Measurements from ENCODE around the gene FNDC3B. TPM values are rescaled to one million over a fixed set of nuclear protein-coding genes. Genes with fewer than 3 reads are reported as not detected.

FNDC3B gene
- total and polyA plus RNA-seq, 2 of the 8 experiments (the other 6 are each of a cell fraction or from before 2014, with no cell fraction given) = 14.1 to 44.4 TPM

- no peak for TF ChIP-seq CTBP2 (IDR thresholded peaks at IDR 0.05; ENCODE audit: borderline replicate concordance, insufficient read depth, insufficient read length, low read length)
- TF ChIP-seq JUN (IDR thresholded peaks at IDR 0.05; ENCODE audit: low read depth, low read length) = no peak
- no peak for TF ChIP-seq NRF1 (IDR thresholded peaks at IDR 0.05; ENCODE audit: low read depth, low read length)
- TF ChIP-seq MAX (IDR thresholded peaks at IDR 0.05) = no peak
- TF ChIP-seq RNF2 (IDR thresholded peaks at IDR 0.05; ENCODE audit: borderline replicate concordance, low read depth, low read length, missing control alignments, poor library complexity, severe bottlenecking) = no peak
- no peak for TF ChIP-seq TBP (IDR thresholded peaks at IDR 0.05; ENCODE audit: low read depth, low read length)
- TF ChIP-seq ATF2 (IDR thresholded peaks at IDR 0.05; ENCODE audit: low read length) = no peak
- TF ChIP-seq ATF3 (IDR thresholded peaks at IDR 0.05; ENCODE audit: insufficient read depth, low read depth, low read length) = no peak
- TF ChIP-seq POU5F1 (IDR thresholded peaks at IDR 0.05; ENCODE audit: low read depth, low read length) = no peak
These were observed 171.0 kb downstream of the FNDC3B start (continued) for GRCh38 chr3:172210355-172210754.
